ENCODE results near the gene CBY2. TPM values are rescaled to one million over a fixed set of nuclear protein-coding genes. Genes with fewer than 3 reads are reported as not detected.

CBY2 gene
- total RNA-seq, 2 experiments from 2014 or later, result not detected

DNA sequence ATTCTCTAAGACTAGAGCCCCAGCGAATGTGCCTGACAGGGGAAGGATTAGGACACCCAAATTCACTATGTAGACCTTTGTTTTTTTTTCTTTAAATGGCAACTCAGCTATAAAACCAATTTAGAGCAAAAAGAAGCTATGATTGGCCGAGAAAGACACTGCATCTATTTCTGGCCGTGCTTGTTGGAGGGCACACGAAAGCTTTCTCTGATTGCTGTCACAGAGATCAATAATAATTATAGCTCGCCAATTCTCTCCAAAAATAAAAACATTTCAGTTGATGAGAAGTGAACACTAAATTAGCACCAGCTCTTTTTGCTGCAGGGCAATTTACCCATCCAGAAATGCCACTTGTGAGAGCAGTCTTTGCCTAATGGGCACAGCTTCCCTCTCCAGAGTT is 31.2 kb downstream of the CBY2 start:
- no peak for TF ChIP-seq CTCF (IDR thresholded peaks at IDR 0.05)
- Mint-ChIP-seq H3K27me3 (peaks cover 1% of the 10 kb centered on the region), H3K9me3 (no peaks in the 10 kb centered on the region), H3K4me1 (ENCODE audit: low read depth) (peaks cover 3% of the 10 kb centered on the region), H3K4me3 (no peak overlapping the region), H3K36me3 (ENCODE audit: low read depth) (no peaks in the 10 kb centered on the region), H3K27ac (no peak overlapping the region)
- ChIA-PET POLR2A (no interaction called here), CTCF (interaction anchor here (0.7 to 1.1 kb wide), 2 partner anchors 11 to 109 kb away, joined by 3 to 4 read pairs; no protein-coding TSS in a partner anchor)
- DNase-seq (no peak), ATAC-seq (no peak)
- intact Hi-C loops (cut with micrococcal nuclease), result no loop called here

DNA sequence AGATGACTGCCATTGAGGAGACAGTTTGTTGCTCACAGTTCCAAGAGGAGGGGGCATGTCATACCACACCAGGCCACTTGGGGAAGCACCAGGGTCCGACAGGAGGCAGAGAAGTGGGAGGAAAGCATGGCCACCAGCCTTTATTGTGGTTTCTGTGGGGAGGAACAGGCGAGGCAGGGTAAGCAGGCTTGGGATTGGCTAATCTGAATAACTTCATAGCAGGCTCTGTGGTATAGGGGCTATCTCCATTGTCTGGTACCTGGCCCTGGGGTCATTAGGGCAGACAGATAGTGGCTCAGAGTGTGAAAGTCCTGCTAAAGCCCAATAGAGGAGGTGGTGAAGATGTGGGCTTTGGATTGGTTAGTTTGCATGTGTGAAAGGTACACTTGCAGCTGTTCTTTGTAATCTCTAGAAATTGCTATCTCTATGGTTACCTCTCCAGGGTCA is 35.5 kb downstream of the CBY2 start:
- H3K4me3 Mint-ChIP-seq, result no peak overlapping the region
- no peaks in the 10 kb centered on the region for H3K9me3 Mint-ChIP-seq
- H3K27ac Mint-ChIP-seq, result no peak overlapping the region
- DNase-seq, result peak; percentile 64
- intact Hi-C loops (cut with micrococcal nuclease), result no loop called here
- H3K36me3 Mint-ChIP-seq (ENCODE audit: low read depth), result no peaks in the 10 kb centered on the region
- POLR2A ChIA-PET, result no interaction called here
- TF ChIP-seq CTCF (IDR thresholded peaks at IDR 0.05), result peak; percentile 50
- no peaks in the 10 kb centered on the region for H3K27me3 Mint-ChIP-seq
- CTCF ChIA-PET, result interaction anchor here (1.0 kb wide), 1 partner anchor 98 kb away, joined by 3 read pairs; no protein-coding TSS in a partner anchor
- peak; percentile 83 for ATAC-seq
- H3K4me1 Mint-ChIP-seq (ENCODE audit: low read depth), result peaks cover 3% of the 10 kb centered on the region

- ATAC-seq, result no peak
- intact Hi-C loops (cut with micrococcal nuclease), result no loop called here
- no peak overlapping the region for H3K4me3 Mint-ChIP-seq
- no peaks in the 10 kb centered on the region for H3K27me3 Mint-ChIP-seq
- POLR2A ChIA-PET, result interaction anchor here (0.6 kb wide), 1 partner anchor 1855 kb away, joined by 3 read pairs; no protein-coding TSS in a partner anchor
- no peaks in the 10 kb centered on the region for H3K9me3 Mint-ChIP-seq
- CTCF ChIA-PET, result no interaction called here
- H3K27ac Mint-ChIP-seq, result no peak overlapping the region
- H3K36me3 Mint-ChIP-seq (ENCODE audit: low read depth), result no peaks in the 10 kb centered on the region
- no peak for DNase-seq
- no peak for TF ChIP-seq CTCF (IDR thresholded peaks at IDR 0.05)
- no peaks in the 10 kb centered on the region for H3K4me1 Mint-ChIP-seq (ENCODE audit: low read depth)
Observed at GRCh38 chr13:45742985-45743384, 40.9 kb downstream of the CBY2 start.

GRCh38 chr13:45744979-45745378 is 42.9 kb downstream of the CBY2 start:
- POLR2A ChIA-PET, result interaction anchor here (0.9 kb wide), 1 partner anchor 198 kb away, joined by 3 read pairs; no protein-coding TSS in a partner anchor
- H3K4me1 Mint-ChIP-seq (ENCODE audit: low read depth), result no peaks in the 10 kb centered on the region
- no peak overlapping the region for H3K27ac Mint-ChIP-seq
- no peak overlapping the region for H3K4me3 Mint-ChIP-seq
- no peaks in the 10 kb centered on the region for H3K9me3 Mint-ChIP-seq
- H3K27me3 Mint-ChIP-seq, result no peaks in the 10 kb centered on the region
- CTCF ChIA-PET, result no interaction called here
- H3K36me3 Mint-ChIP-seq (ENCODE audit: low read depth), result no peaks in the 10 kb centered on the region
- DNase-seq (no peak), ATAC-seq (no peak)
- TF ChIP-seq CTCF (IDR thresholded peaks at IDR 0.05), result no peak
- intact Hi-C loops (cut with micrococcal nuclease), result no loop called here

DNA sequence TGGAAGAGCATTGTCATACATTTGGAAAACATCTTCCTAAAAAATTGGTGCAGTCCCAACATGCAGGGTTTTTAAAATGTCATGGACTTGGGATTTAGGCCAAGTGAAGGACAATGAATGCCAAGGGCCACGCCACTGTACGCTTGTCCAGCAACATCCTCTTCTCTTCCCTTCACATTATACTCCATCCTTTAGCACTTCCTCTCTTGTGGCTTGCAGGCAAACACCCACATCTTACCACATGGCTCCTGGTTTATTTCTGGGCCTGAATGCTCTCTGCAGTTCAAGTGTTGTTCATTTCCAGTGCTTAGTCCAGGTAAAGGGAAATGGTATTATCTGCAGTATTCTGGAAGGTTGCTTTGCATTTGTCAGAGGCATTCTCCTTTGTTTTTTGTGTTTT is 45.0 kb downstream of the CBY2 start:
- H3K27ac Mint-ChIP-seq, result no peak overlapping the region
- ATAC-seq (no peak), DNase-seq (no peak)
- no peaks in the 10 kb centered on the region for H3K36me3 Mint-ChIP-seq (ENCODE audit: low read depth)
- no peak for TF ChIP-seq CTCF (IDR thresholded peaks at IDR 0.05)
- intact Hi-C loops (cut with micrococcal nuclease), result no loop called here
- no peaks in the 10 kb centered on the region for H3K27me3 Mint-ChIP-seq
- H3K4me3 Mint-ChIP-seq, result no peak overlapping the region
- no peaks in the 10 kb centered on the region for H3K4me1 Mint-ChIP-seq (ENCODE audit: low read depth)
- H3K9me3 Mint-ChIP-seq, result no peaks in the 10 kb centered on the region
- ChIA-PET CTCF (no interaction called here), POLR2A (no interaction called here)

Data from activated CD8-positive, alpha-beta T cell treated with anti-CD3 and anti-CD28 coated beads for 36 hours (primary cell).